NT2/D1 (cell line): Measurements from ENCODE around the gene AFM.

Experiments used
- DNase-seq: peaks from one replicate; pipeline ENCODE4 v3.0.0-alpha.2; 2011; ENCODE audit warnings: low read depth, low spot score
- H3K27me3 ChIP-seq: 2 replicates; pipeline ENCODE4 v1.6.0; 2011; ENCODE audit warnings: mild to moderate bottlenecking; ENCODE audit not compliant: insufficient read length, insufficient read depth
- H3K36me3 ChIP-seq: 2 replicates; pipeline ENCODE4 v1.6.1; 2011; ENCODE audit warnings: mild to moderate bottlenecking, low read length, mixed read lengths; ENCODE audit not compliant: insufficient read depth, insufficient read length
- H3K4me1 ChIP-seq: 2 replicates; pipeline ENCODE4 v1.5.1; 2011; ENCODE audit not compliant: insufficient read depth, insufficient read length
- H3K4me3 ChIP-seq: 2 replicates; pipeline ENCODE4 v1.5.1; 2011; ENCODE audit warnings: low read depth; ENCODE audit not compliant: insufficient read length
- H3K9ac ChIP-seq: 2 replicates; pipeline ENCODE4 v1.6.0; 2011; ENCODE audit warnings: low read depth; ENCODE audit not compliant: insufficient read length
- H3K9me3 ChIP-seq: 2 replicates; pipeline ENCODE4 v1.5.1; 2011; ENCODE audit warnings: mild to moderate bottlenecking, low read length; ENCODE audit not compliant: insufficient read depth
- SUZ12 ChIP-seq: IDR thresholded peaks from 2 replicates; pipeline ENCODE4 v1.6.1; 2011; ENCODE audit not compliant: insufficient read length, insufficient read depth; ENCODE audit errors: extremely low read depth
- YY1 ChIP-seq: IDR thresholded peaks from 2 replicates; pipeline ENCODE4 v1.6.1; 2011; ENCODE audit not compliant: insufficient read length, insufficient read depth
- ZNF274 ChIP-seq: IDR thresholded peaks from 2 replicates; pipeline ENCODE4 v1.6.1; 2011; ENCODE audit warnings: mild to moderate bottlenecking, low read depth, low read length

Gene AFM

DNA sequence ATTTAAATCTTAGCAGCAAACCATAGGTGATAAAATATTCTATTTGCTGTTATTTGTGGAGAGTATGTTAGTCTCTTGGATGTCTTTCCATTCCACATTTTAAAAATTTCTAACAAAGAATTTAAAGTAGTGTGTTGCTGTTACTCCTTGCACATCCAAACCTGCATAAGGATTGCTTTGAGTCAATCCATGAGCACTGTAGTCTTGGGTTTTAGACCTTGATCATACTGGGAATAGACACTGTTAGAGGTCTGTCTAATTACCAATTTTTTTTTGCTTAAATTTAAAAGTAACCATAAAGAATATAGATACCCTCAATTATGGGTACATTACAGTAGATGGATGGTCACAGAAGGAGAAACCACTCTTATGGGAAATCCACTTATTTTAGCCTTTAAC, 44.0 kb upstream of the AFM start:
- no peak overlapping the region for H3K4me3 ChIP-seq
- H3K27me3 ChIP-seq, result no peaks in the 10 kb centered on the region
- TF ChIP-seq ZNF274 (no peak), SUZ12 (no peak), YY1 (no peak)
- no peaks in the 10 kb centered on the region for H3K4me1 ChIP-seq
- no peak overlapping the region for H3K9ac ChIP-seq
- H3K9me3 ChIP-seq, result no peaks in the 10 kb centered on the region
- no peaks in the 10 kb centered on the region for H3K36me3 ChIP-seq
- DNase-seq, result no peak

DNA sequence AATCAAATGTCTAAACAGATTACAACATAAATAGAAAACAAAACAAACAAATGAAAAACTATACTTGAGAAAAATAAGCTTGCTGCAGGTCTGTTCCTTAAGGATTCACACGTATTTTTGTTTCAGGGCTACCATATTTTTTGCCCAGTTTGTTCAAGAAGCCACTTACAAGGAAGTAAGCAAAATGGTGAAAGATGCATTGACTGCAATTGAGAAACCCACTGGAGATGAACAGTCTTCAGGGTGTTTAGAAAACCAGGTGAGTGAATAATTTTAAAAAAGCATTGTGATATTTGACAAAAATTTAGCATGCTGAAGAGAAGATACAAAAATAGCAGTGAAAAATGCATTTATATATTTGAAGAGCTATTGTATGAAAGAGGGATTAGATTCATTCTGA, 43.5 kb upstream of the AFM start:
- Histone ChIP-seq H3K4me3 (no peak overlapping the region), H3K9me3 (no peaks in the 10 kb centered on the region), H3K4me1 (no peaks in the 10 kb centered on the region), H3K27me3 (no peaks in the 10 kb centered on the region), H3K36me3 (no peaks in the 10 kb centered on the region), H3K9ac (no peak overlapping the region)
- DNase-seq, result no peak
- TF ChIP-seq SUZ12, result no peak
- no peak for TF ChIP-seq YY1
- no peak for TF ChIP-seq ZNF274

DNA sequence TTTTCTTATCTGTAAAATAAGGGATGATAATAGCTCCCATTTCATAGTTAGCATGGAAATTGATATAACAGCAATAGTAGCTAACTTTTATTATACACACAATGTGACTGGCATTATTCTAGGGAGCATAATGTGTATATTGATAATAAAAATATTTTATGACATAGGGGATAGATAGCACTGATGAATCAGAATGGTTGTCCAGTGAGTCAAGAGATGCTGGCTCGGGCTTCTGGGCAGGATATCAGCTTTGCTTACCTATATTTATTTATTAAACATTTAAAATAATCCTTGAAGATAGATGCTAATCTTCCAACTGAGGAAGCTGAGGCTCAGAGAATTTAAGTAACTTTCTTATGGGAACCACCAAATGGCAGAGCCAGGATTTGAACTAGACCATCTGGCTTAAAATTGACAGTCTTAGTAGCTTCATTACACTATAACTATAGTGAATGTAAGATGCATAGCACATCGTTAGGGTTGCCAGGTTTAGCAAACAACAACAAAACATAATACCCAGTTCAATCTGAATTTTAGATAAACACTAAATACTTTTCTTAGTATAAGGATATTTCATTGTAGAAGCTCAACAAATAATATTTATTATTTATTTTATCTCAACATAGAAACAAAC, 42.8 kb upstream of the AFM start:
- Histone ChIP-seq H3K9me3 (no peaks in the 10 kb centered on the region), H3K9ac (no peak overlapping the region), H3K27me3 (no peaks in the 10 kb centered on the region), H3K36me3 (no peaks in the 10 kb centered on the region), H3K4me3 (no peak overlapping the region), H3K4me1 (no peaks in the 10 kb centered on the region)
- TF ChIP-seq SUZ12, result no peak
- no peak for DNase-seq

DNA sequence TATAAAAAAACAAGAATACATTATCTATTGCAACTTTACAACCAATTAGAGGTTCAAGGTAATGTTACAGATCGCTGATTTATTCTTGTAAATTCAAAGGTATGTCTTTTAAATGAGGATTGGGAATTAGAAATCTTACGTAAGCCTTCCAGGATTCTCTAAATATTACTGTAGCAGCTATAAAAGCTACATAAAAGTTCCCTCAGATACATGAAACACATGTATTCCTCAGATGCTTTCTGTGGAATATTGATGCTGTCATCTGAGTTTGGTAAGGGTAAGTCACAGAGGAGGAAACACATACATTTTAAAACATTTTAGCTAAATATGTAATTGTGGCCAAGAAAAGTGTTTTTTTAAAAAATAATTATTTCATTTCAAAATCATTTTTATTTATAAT, 42.1 kb upstream of the AFM start:
- TF ChIP-seq YY1, result no peak
- no peak for TF ChIP-seq ZNF274
- TF ChIP-seq SUZ12, result no peak
- no peak for DNase-seq
- Histone ChIP-seq H3K9me3 (no peaks in the 10 kb centered on the region), H3K9ac (no peak overlapping the region), H3K27me3 (no peaks in the 10 kb centered on the region), H3K4me1 (no peaks in the 10 kb centered on the region), H3K36me3 (no peaks in the 10 kb centered on the region), H3K4me3 (no peak overlapping the region)

DNA sequence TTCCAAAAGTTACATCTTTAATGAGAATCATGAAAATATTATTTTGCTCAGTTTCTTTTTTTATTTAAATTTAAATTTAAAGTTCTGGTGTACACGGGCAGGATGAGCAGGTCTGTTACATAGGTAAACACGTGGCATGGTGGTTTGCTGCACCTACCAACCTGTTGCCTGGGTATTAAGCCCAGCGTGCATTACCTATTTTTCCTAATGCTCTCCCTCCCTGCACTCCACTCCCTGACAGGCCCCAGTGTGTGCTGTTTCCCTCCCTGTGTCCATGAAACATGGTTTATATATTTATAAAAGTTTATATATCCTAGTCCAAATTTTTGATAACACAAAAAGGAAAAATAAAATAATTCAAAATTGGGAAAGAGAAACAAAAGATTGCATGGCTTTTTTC, 41.6 kb upstream of the AFM start:
- H3K9ac ChIP-seq, result no peak overlapping the region
- no peak for DNase-seq
- TF ChIP-seq SUZ12, result no peak
- TF ChIP-seq YY1, result no peak
- no peak for TF ChIP-seq ZNF274
- H3K9me3 ChIP-seq, result no peaks in the 10 kb centered on the region
- no peaks in the 10 kb centered on the region for H3K4me1 ChIP-seq
- H3K27me3 ChIP-seq, result no peaks in the 10 kb centered on the region
- no peak overlapping the region for H3K4me3 ChIP-seq
- H3K36me3 ChIP-seq, result no peaks in the 10 kb centered on the region

DNA sequence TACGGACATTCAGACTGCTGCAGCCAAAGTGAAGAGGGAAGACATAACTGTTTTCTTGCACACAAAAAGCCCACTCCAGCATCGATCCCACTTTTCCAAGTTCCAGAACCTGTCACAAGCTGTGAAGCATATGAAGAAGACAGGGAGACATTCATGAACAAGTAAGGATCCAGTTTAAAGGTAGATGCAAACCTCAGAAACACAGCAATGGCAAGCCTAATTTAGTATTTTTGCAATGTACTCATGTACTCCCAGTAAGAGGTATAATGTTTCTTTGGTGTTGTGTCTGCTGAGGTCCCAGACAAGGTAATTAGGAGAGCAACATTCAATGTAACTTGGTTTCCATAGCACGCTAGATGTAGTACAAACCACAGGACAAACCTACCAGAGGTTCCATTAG, 40.9 kb upstream of the AFM start:
- Histone ChIP-seq H3K4me3 (no peak overlapping the region), H3K9ac (no peak overlapping the region), H3K36me3 (no peaks in the 10 kb centered on the region), H3K4me1 (no peaks in the 10 kb centered on the region), H3K9me3 (no peaks in the 10 kb centered on the region), H3K27me3 (no peaks in the 10 kb centered on the region)
- DNase-seq, result no peak
- TF ChIP-seq ZNF274 (no peak), YY1 (no peak), SUZ12 (no peak)

DNA sequence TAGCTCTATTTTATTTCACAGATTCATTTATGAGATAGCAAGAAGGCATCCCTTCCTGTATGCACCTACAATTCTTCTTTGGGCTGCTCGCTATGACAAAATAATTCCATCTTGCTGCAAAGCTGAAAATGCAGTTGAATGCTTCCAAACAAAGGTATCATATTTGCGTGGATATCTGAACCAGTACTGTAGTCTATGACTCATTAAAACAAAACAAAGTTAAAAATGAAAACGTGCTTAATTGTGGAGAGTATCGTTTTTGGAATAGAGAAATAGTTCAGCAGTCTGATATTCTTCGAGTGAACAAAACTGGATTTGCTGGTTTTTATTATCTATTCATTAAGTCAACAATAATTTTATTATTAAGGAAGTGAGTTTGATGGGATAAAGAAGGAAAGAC, 39.3 kb upstream of the AFM start:
- no peaks in the 10 kb centered on the region for H3K36me3 ChIP-seq
- no peak overlapping the region for H3K4me3 ChIP-seq
- DNase-seq, result no peak
- TF ChIP-seq YY1 (no peak), SUZ12 (no peak), ZNF274 (no peak)
- no peaks in the 10 kb centered on the region for H3K4me1 ChIP-seq
- H3K9me3 ChIP-seq, result no peaks in the 10 kb centered on the region
- no peak overlapping the region for H3K9ac ChIP-seq
- H3K27me3 ChIP-seq, result no peaks in the 10 kb centered on the region

DNA sequence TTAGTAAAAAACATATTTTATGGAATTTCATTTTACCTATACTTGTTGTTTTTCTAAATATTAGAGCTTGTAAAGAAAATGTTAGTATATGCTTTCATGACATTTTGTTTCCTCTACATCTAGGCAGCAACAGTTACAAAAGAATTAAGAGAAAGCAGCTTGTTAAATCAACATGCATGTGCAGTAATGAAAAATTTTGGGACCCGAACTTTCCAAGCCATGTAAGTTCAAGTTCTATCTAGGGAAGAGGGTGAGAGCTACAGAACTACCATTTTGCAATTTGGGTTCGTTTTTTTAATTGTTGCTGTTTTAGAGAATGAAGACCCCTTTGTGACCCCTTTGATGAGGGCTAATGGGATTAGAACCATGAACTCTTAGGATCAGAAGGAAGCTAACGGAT, 38.3 kb upstream of the AFM start:
- no peaks in the 10 kb centered on the region for H3K4me1 ChIP-seq
- H3K27me3 ChIP-seq, result no peaks in the 10 kb centered on the region
- no peak for DNase-seq
- no peak overlapping the region for H3K9ac ChIP-seq
- H3K4me3 ChIP-seq, result no peak overlapping the region
- H3K9me3 ChIP-seq, result no peaks in the 10 kb centered on the region
- TF ChIP-seq SUZ12, result no peak
- no peak for TF ChIP-seq ZNF274
- no peak for TF ChIP-seq YY1
- no peaks in the 10 kb centered on the region for H3K36me3 ChIP-seq
